ENCODE measurements around the gene PRR33. TPM values are rescaled to one million over a fixed set of nuclear protein-coding genes. Genes with fewer than 3 reads are reported as not detected.

PRR33 gene
- total and polyA plus RNA-seq, 10 of the 15 experiments (the other 5 are each of a cell fraction or from before 2014, with no cell fraction given) = 0.02 to 1.0 (median 0.38) TPM; not detected in 6

DNA sequence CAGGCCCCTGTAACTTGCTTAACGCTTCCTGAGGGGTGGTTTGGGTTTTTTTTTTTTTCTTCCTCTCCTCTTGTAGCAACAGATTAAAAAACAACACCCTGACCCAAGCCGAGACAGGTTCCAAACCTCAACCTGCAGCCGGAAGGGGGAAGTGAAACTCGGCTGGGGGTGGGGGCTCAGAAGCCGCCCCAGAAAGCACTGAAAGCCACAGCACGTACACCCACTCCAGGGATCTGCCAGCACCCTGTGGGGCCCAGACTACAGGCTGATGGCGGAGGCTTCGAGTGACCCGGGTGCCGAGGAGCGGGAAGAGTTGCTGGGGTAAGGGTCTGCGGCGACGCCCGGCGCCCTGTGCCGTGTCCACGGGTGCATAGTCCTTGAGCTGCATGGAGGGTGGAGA, 38.8 kb downstream of the PRR33 start, which contains the start of gene LSP1 (continued):
- TF ChIP-seq, protein P1, sequence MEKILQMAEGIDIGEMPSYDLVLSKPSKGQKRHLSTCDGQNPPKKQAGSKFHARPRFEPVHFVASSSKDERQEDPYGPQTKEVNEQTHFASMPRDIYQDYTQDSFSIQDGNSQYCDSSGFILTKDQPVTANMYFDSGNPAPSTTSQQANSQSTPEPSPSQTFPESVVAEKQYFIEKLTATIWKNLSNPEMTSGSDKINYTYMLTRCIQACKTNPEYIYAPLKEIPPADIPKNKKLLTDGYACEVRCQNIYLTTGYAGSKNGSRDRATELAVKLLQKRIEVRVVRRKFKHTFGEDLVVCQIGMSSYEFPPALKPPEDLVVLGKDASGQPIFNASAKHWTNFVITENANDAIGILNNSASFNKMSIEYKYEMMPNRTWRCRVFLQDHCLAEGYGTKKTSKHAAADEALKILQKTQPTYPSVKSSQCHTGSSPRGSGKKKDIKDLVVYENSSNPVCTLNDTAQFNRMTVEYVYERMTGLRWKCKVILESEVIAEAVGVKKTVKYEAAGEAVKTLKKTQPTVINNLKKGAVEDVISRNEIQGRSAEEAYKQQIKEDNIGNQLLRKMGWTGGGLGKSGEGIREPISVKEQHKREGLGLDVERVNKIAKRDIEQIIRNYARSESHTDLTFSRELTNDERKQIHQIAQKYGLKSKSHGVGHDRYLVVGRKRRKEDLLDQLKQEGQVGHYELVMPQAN (conservative IDR thresholded peaks at IDR 0.05) = no peak; the same call in 1 of the 2 replicates
- peak; percentile 97 to 98 for TF ChIP-seq IKZF2 (IDR thresholded peaks at IDR 0.05)
- peak; percentile 97 for TF ChIP-seq IKZF1 (conservative IDR thresholded peaks at IDR 0.05)
- TF ChIP-seq PML (IDR thresholded peaks at IDR 0.05; ENCODE audit: low read length) = no peak
- TF ChIP-seq PAX8 (IDR thresholded peaks at IDR 0.05) = no peak
- peak; percentile 80 for TF ChIP-seq TAF1 (IDR thresholded peaks at IDR 0.05; ENCODE audit: borderline replicate concordance, low read depth, low read length)
- peak in 1 of 2 experiments; percentile 3; a peak in 1 of 4 replicates for TF ChIP-seq CEBPB (IDR thresholded peaks at IDR 0.05; ENCODE audit: borderline replicate concordance in 1 of 2, low read depth in 2 of 2, low read length in 2 of 2)
- no peak for TF ChIP-seq WRNIP1 (IDR thresholded peaks at IDR 0.05; ENCODE audit: borderline replicate concordance, low read depth, low read length)
- no peak for TF ChIP-seq SIX5 (IDR thresholded peaks at IDR 0.05; ENCODE audit: low read depth, low read length, severe bottlenecking)
- TF ChIP-seq IRF4 (IDR thresholded peaks at IDR 0.05; ENCODE audit: low read depth, low read length) = peak; percentile 99
- TF ChIP-seq RCOR1 (conservative IDR thresholded peaks at IDR 0.05; ENCODE audit: low read depth, low read length) = peak; percentile 90; the same call in 1 of the 2 replicates
- TF ChIP-seq HDAC2 (IDR thresholded peaks at IDR 0.05) = no peak; the same call in 1 of the 2 replicates
- TF ChIP-seq IRF5 (IDR thresholded peaks at IDR 0.05; ENCODE audit: borderline replicate concordance) = no peak
- no peak for TF ChIP-seq BCLAF1 (IDR thresholded peaks at IDR 0.05)
- TF ChIP-seq TARDBP (IDR thresholded peaks at IDR 0.05; ENCODE audit: borderline replicate concordance) = 0 out of 2 replicates have a peak, but pooled peaks have one; percentile 31
- peak; percentile 98 for TF ChIP-seq NBN (IDR thresholded peaks at IDR 0.05)
- TF ChIP-seq ZSCAN29 (IDR thresholded peaks at IDR 0.05) = 0 out of 2 replicates have a peak, but pooled peaks have one; percentile 36
- TF ChIP-seq ZNF687 (IDR thresholded peaks at IDR 0.05) = no peak; the same call in 1 of the 2 replicates
- TF ChIP-seq CHD4 (IDR thresholded peaks at IDR 0.05) = 0 out of 2 replicates have a peak, but pooled peaks have one; percentile 73
- TF ChIP-seq BMI1 (IDR thresholded peaks at IDR 0.05; ENCODE audit: borderline replicate concordance) = peak; percentile 77; the same call in 1 of the 2 replicates
- peak in 1 of 2 experiments; percentile 97; a peak in 2 of 3 replicates for TF ChIP-seq EGR1 (IDR thresholded peaks at IDR 0.05; ENCODE audit: borderline replicate concordance in 1 of 2, low read depth in 2 of 2, low read length in 2 of 2)
- TF ChIP-seq STAT3 (IDR thresholded peaks at IDR 0.05; ENCODE audit: low read depth, low read length) = 0 out of 2 replicates have a peak, but pooled peaks have one; percentile 53
